ENCODE data around the gene STK39.

- no peak for TF ChIP-seq POLR2A (IDR thresholded peaks at IDR 0.05)
- TF ChIP-seq, protein P1, sequence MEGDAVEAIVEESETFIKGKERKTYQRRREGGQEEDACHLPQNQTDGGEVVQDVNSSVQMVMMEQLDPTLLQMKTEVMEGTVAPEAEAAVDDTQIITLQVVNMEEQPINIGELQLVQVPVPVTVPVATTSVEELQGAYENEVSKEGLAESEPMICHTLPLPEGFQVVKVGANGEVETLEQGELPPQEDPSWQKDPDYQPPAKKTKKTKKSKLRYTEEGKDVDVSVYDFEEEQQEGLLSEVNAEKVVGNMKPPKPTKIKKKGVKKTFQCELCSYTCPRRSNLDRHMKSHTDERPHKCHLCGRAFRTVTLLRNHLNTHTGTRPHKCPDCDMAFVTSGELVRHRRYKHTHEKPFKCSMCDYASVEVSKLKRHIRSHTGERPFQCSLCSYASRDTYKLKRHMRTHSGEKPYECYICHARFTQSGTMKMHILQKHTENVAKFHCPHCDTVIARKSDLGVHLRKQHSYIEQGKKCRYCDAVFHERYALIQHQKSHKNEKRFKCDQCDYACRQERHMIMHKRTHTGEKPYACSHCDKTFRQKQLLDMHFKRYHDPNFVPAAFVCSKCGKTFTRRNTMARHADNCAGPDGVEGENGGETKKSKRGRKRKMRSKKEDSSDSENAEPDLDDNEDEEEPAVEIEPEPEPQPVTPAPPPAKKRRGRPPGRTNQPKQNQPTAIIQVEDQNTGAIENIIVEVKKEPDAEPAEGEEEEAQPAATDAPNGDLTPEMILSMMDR (IDR thresholded peaks at IDR 0.05) = no peak
These were observed 127.1 kb downstream of the STK39 start for GRCh38 chr2:168120310-168120709.

Measured in heart left ventricle (tissue), 13 donors.